Stimulated activated CD4-positive, alpha-beta T cell treated with anti-CD3 and anti-CD28 coated beads, TNF-alpha, amount 100 ng/mL, for 48 hours (primary cell): ENCODE data around the gene PHKB.
"Not testable (repeated sequence)": the region's sequence is repeated elsewhere in the genome, so short reads cannot be mapped to it uniquely, and the experiment has no call there.

Experiments
- DNase-seq, 3 donors: peaks; one replicate each; pipeline ENCODE4 v3.0.0-alpha.2; 2020; ENCODE audit warnings: low read depth in 3 of 3

Gene PHKB

GRCh38 chr16:47681571-47681970 lies 220.4 kb downstream of the PHKB start:
- not testable (repeated sequence) for DNase-seq

GRCh38 chr16:47687694-47688093 lies 226.6 kb downstream of the PHKB start:
- no peak for DNase-seq

GRCh38 chr16:47693226-47693625 lies 232.1 kb downstream of the PHKB start:
- no peak for DNase-seq

GRCh38 chr16:47694543-47694942 lies 233.4 kb downstream of the PHKB start:
- DNase-seq, result no peak

- no peak for DNase-seq
Measured at GRCh38 chr16:47695756-47696155, 234.6 kb downstream of the PHKB start.

GRCh38 chr16:47697826-47698225 lies 236.7 kb downstream of the PHKB start:
- no peak for DNase-seq

- DNase-seq, result no peak
Measured at GRCh38 chr16:47699106-47699505, 238.0 kb downstream of the PHKB start.

GRCh38 chr16:47700857-47701587 lies 239.9 kb downstream of the PHKB start:
- DNase-seq, result no peak

GRCh38 chr16:47705266-47705665 lies 244.1 kb downstream of the PHKB start:
- no peak for DNase-seq

GRCh38 chr16:47711809-47712208 lies 250.7 kb downstream of the PHKB start:
- DNase-seq, result no peak

GRCh38 chr16:47712276-47713224 lies 251.4 kb downstream of the PHKB start:
- no peak for DNase-seq

GRCh38 chr16:47713225-47713595 lies 252.1 kb downstream of the PHKB start:
- peak in 1 of 3 donors; percentile 9 for DNase-seq

GRCh38 chr16:47715442-47716083 lies 254.4 kb downstream of the PHKB start:
- no peak for DNase-seq

GRCh38 chr16:47716571-47716970 lies 255.4 kb downstream of the PHKB start:
- DNase-seq, result no peak

- DNase-seq, result no peak
Measured at GRCh38 chr16:47719713-47720112, 258.6 kb downstream of the PHKB start.

- DNase-seq, result no peak
Measured at GRCh38 chr16:47721006-47721637, 260.0 kb downstream of the PHKB start.

GRCh38 chr16:47722046-47722445 lies 260.9 kb downstream of the PHKB start:
- DNase-seq, result no peak

- no peak for DNase-seq
Measured at GRCh38 chr16:47724115-47724785, 263.1 kb downstream of the PHKB start.

- DNase-seq, result no peak
Measured at GRCh38 chr16:47725188-47725695, 264.1 kb downstream of the PHKB start.

- no peak for DNase-seq
Measured at GRCh38 chr16:47726031-47726675, 265.0 kb downstream of the PHKB start.

GRCh38 chr16:47727131-47727530 lies 266.0 kb downstream of the PHKB start:
- DNase-seq, result no peak
